Natural killer cell (primary cell): Measurements from ENCODE around the gene SYNDIG1. TPM values are rescaled to one million over a fixed set of nuclear protein-coding genes. Genes with fewer than 3 reads are reported as not detected.

ENCODE experiments used
- ATAC-seq, 3 donors: fragments of 150-1000 bp in 2 of 3; fragments of 200-7000 bp in 1 of 3; cut with Tn5 transposase; 1 replicate in 1 of 3; 2 replicates in 2 of 3; pipeline ENCODE4 v1.10.0; 2021; ENCODE audit warnings: mild to moderate bottlenecking in 2 of 3, moderate library complexity in 2 of 3
- DNase-seq, 2 donors: peaks; one replicate each; pipeline versions ENCODE4 v3.0.0 to v3.0.0-alpha.2; 2013 to 2021; ENCODE audit warnings: mixed read lengths in 1 of 2
- H3K27ac ChIP-seq: one replicate; pipeline ENCODE4 v1.5.1; 2013; ENCODE audit warnings: mild to moderate bottlenecking, low read length
- H3K27me3 ChIP-seq: one replicate; pipeline ENCODE4 v1.6.1; 2013; ENCODE audit warnings: low read length; ENCODE audit not compliant: control insufficient read depth, insufficient read depth
- H3K36me3 ChIP-seq: one replicate; pipeline ENCODE4 v1.6.1; 2013; ENCODE audit warnings: low read length; ENCODE audit not compliant: control insufficient read depth, insufficient read depth
- H3K4me1 ChIP-seq: one replicate; pipeline ENCODE4 v1.6.1; 2013; ENCODE audit warnings: low read length; ENCODE audit not compliant: control insufficient read depth, insufficient read depth
- H3K4me3 ChIP-seq: one replicate; pipeline ENCODE4 v1.5.1; 2013; ENCODE audit warnings: low read length
- H3K9me3 ChIP-seq: one replicate; pipeline ENCODE4 v1.6.1; 2013; ENCODE audit warnings: low read length; ENCODE audit not compliant: control insufficient read depth, insufficient read depth
- H3K27ac Mint-ChIP-seq, 2 donors: one replicate each; pipeline ENCODE4 v1.8.0; 2022; ENCODE audit warnings: mild to moderate bottlenecking in 2 of 2, mixed read lengths in 2 of 2, moderate library complexity in 1 of 2
- H3K27me3 Mint-ChIP-seq, 2 donors: one replicate each; pipeline ENCODE4 v1.8.0; 2022; ENCODE audit warnings: low read depth in 2 of 2, mixed read lengths in 2 of 2
- H3K36me3 Mint-ChIP-seq: one replicate; pipeline ENCODE4 v1.8.0; 2022; ENCODE audit warnings: mixed read lengths
- H3K4me1 Mint-ChIP-seq, 2 donors: one replicate each; pipeline ENCODE4 v1.8.0; 2022; ENCODE audit warnings: mixed read lengths in 2 of 2
- H3K4me3 Mint-ChIP-seq: one replicate; pipeline ENCODE4 v1.8.0; 2022; ENCODE audit warnings: mild to moderate bottlenecking, moderate library complexity, mixed read lengths
- H3K9me3 Mint-ChIP-seq, 2 donors: one replicate each; pipeline ENCODE4 v1.8.0; 2022; ENCODE audit warnings: mixed read lengths in 2 of 2
- CTCF ChIP-seq: fragments of 200-600 bp; IDR thresholded peaks from one replicate; pipeline ENCODE4 v1.8.0; 2022; ENCODE audit warnings: antibody characterized with exemption
- WGBS: methylation state at CpG from one replicate; pipeline ENCODE4 v1.1.7; 2013; ENCODE audit warnings: missing lambda C conversion rate; ENCODE audit not compliant: insufficient coverage; 5-methylcytosine and 5-hydroxymethylcytosine counted together
- intact Hi-C: fragments of 100-400 bp; cut with micrococcal nuclease; formaldehyde crosslinking; loops from one replicate; pipeline ENCODE4 v1.14.2; 2022
- total RNA-seq, 4 donors: library from RNA; stranded (reverse); fragments of 120-200 nt in 1 of 4; gene quantifications; one replicate each; pipeline versions ENCODE4 v1.2.3 to v1.2.4, GENCODE V29; 2013 to 2022

Gene SYNDIG1
- total RNA-seq = not detected
- not detected for total RNA-seq (2013)

DNA sequence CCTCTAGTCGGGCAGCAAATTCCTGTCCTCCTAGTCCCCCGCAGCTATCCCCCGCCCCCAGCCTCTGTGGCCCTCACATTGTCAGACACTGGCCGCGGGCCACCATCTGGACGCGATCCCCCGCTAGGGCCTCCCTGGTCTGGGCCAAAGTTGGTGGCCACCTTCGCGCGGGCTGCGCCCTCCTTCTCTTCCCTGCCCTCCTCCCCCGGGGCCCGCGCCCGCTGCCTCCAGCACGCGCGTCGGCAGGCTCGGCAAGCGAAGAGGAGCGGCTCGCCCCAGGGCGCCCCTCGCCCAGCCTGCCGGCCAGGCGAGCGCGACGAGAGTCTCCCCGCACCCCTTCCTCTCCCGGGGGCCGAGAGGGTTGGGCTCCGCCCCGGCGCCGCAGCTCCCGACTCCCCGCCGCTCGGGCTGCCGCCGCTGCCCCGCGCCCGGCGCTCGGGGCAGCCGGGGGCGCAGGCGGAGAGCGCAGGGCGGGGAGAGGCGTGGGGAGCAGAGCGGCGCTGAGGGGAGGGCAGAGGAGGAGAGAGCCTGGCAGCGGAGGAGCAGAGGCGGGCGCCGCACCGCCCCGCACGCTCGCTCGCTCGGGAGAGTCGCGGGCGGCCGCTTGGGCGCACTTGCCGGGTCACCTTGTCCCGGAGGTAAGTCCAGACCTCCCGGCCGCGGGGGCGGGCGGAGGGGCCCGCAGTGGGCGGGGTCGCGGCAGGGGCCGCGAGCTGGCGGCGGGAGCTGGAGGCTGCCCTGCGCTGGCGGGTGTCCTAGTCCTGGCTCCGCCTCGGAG is at the start of gene SYNDIG1:
Gene SYNDIG1 (plus strand): TSS at position 514 of the 778 bp plus-strand sequence. CDS start 73,469 bp downstream, outside the sequence.
- no peak within 1 kb of the TSS for H3K27ac Mint-ChIP-seq
- H3K4me1 Mint-ChIP-seq = no peaks in the 10 kb centered on the region
- 3% methylated on average over 91 of the region's 91 CpGs for WGBS
- no peak for TF ChIP-seq CTCF
- DNase-seq (no peak), ATAC-seq (no peak)
- intact Hi-C loops = no loop called here
- no peak within 1 kb of the TSS for H3K4me3 Mint-ChIP-seq
- Histone ChIP-seq H3K4me3 (no peak within 1 kb of the TSS), H3K36me3 (no peaks in the 10 kb centered on the region), H3K27ac (no peak within 1 kb of the TSS), H3K27me3 (peaks cover 13% of the 10 kb centered on the region), H3K4me1 (no peaks in the 10 kb centered on the region), H3K9me3 (no peaks in the 10 kb centered on the region)
- H3K9me3 Mint-ChIP-seq = no peaks in the 10 kb centered on the region
- H3K36me3 Mint-ChIP-seq = no peaks in the 10 kb centered on the region
- H3K27me3 Mint-ChIP-seq = peaks cover 49 to 52% of the 10 kb centered on the region in 2 donors

- no peak overlapping the region for H3K4me3 ChIP-seq
- no peaks in the 10 kb centered on the region for H3K4me1 Mint-ChIP-seq
- no peak overlapping the region for H3K4me3 Mint-ChIP-seq
- H3K36me3 Mint-ChIP-seq = peaks cover 8% of the 10 kb centered on the region
- peaks cover 4 to 6% of the 10 kb centered on the region in 2 donors for H3K9me3 Mint-ChIP-seq
- H3K27ac ChIP-seq = no peak overlapping the region
- H3K4me1 ChIP-seq = no peaks in the 10 kb centered on the region
- no peak for ATAC-seq
- H3K9me3 ChIP-seq = peaks cover 12% of the 10 kb centered on the region
- H3K27me3 Mint-ChIP-seq = peaks cover 0 to 12% of the 10 kb centered on the region in 2 donors
- no peak overlapping the region for H3K27ac Mint-ChIP-seq
- intact Hi-C loops = no loop called here
- H3K27me3 ChIP-seq = no peaks in the 10 kb centered on the region
- H3K36me3 ChIP-seq = no peaks in the 10 kb centered on the region
- TF ChIP-seq CTCF = no peak
- DNase-seq = no peak
- WGBS = 89% methylated on average over 6 of the region's 6 CpGs
Measured at GRCh38 chr20:24419786-24420185, 49.6 kb upstream of the SYNDIG1 start.

DNA sequence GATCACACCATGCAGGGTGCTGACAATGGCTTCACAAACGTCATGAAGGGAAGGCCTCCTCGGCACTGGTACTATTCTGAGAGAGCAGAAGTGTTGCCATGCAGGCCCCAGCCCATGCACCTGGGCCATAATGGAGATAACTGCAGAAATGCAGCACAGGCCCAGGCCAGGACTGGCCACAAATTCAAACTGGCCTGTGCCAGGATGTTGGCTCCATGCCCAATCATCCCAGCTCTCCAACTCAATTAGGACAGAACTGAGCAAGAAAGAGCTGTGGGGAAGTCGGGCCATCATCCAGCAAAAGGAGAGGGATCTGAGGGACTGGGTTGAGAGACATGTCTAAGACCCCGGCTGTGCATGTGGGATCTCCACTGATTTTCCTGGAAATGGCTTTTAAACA is 48.9 kb upstream of the SYNDIG1 start:
- TF ChIP-seq CTCF = no peak
- ATAC-seq = no peak
- H3K27ac ChIP-seq = no peak overlapping the region
- Mint-ChIP-seq H3K9me3 (peaks cover 2 to 3% of the 10 kb centered on the region in 2 donors), H3K4me1 (no peaks in the 10 kb centered on the region), H3K4me3 (no peak overlapping the region), H3K27ac (no peak overlapping the region), H3K27me3 (peaks cover under 1 to 12% of the 10 kb centered on the region in 2 donors), H3K36me3 (peaks cover 6% of the 10 kb centered on the region)
- no peaks in the 10 kb centered on the region for H3K27me3 ChIP-seq
- H3K9me3 ChIP-seq = peaks cover 9% of the 10 kb centered on the region
- H3K36me3 ChIP-seq = no peaks in the 10 kb centered on the region
- WGBS = 90% methylated on average over 4 of the region's 4 CpGs
- intact Hi-C loops = no loop called here
- no peak overlapping the region for H3K4me3 ChIP-seq
- no peaks in the 10 kb centered on the region for H3K4me1 ChIP-seq
- DNase-seq = no peak
